Femur (tissue), 1 donor: Measurements from ENCODE around the gene DPP8.
"Not testable (repeated sequence)": the region's sequence is repeated elsewhere in the genome, so short reads cannot be mapped to it uniquely, and the experiment has no call there.

Experiments used
- DNase-seq: peaks from one replicate; pipeline ENCODE4 v3.0.0-alpha.2; 2017

DPP8 gene

DNA sequence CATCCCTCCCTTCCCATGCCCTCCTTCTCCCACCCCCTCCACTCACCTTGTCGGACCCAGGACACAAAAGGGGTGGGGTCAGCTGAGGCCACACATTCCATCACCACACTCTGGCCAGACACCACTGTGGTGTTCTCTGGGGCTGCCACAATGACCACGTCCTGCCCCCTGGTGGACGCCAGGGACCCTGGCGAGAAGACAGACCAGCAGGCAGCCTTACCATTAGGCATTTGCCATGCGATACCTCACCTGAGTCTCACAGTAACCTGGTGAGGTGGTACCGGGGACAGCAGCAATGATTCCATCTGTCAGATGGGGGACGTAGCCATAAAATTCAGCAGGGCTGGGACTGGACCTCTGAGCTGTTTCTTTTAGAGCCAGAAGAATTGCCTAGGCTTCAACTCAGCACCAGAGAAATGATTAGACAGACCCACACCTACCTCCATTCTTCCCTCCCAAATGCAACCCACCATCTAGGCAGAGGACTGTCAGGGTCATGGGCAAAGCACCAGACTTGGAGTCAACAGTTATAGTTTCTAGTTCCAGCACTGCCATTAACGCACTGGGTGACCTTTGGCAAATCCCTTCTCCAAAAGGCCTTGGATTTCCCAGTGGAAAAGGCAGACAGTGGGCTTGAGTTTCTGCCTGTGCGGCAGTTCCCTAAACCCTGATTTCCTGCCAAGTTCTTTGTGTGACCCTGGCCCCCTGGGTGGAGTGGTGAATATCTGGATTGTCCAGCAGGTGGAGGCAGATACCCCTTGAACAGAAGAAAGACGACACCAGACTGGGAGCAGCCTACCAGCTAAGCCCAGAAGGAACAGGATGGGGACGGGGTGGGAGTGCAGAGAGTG, 116.5 kb downstream of the DPP8 start:
- DNase-seq: peak; percentile 86

DNA sequence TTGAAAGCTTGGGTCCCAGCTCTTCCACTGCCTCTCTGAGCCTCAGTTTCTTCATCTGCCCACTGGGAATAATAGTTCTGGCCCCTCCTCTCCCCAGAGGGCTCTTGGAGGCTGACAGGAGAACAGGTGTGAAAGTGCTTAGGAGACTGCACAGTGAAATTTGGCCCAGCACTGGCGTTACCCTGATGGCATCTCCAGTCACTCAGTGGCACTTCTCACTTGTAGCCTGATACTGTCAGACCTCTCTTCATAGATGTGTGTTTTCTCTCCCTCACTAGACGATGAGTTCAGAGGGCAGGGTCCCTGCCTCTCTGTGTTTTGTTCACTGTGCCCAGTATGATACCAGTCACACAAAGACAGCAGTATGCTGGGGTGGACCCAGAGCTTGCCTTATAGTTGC, 117.5 kb downstream of the DPP8 start:
- no peak for DNase-seq

DNA sequence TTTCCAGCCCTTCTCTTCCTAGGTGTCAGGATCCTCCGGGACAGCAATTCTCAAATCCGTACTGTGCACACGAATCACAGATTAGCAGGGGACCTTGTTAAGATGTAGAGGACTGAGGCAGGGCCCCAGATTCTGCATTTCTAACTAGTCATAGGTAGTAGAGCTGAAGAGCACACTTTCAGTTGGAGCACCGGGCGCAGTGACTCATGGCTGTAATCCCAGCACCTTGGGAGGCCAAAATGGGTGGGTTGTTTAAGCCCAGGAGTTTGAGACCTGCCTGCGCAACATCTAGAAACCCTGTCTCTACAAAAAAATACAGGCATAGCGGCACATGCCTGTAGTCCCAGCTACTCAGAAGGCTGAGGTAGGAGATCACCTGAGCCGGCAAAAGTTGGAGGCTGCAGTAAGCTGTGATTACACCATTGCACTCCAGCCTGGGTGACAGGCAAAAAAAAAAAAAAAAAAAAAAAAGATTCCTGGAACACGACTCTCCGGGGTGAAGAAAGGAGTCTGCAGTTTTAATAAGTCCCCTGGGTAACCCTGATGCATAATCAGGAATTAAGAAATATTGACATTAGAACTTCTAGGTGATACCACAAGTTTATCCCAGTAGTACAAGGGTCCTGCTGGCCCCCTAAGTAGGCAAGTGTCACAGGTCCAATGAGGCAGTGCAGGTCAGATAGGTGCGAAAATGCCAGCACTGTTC, 118.3 kb downstream of the DPP8 start:
- DNase-seq: no peak

DNA sequence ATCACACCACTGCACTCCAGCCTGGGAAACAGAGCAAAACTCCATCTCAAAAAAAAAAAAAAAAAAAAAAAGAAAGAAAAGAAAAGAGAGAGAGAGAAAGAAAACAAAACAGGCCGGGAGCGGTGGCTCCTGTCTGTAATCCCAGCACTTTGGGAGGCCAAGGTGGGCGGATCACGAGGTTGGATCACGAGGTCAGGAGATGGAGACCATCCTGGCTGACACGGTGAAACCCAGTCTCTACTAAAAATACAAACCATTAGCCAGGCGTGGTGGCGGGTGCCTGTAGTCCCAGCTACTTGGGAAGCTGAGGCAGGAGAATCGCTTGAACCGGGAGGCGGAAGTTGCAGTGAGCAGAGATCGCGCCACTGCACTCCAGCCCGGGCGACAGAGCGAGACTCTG, 119.0 kb downstream of the DPP8 start:
- DNase-seq: not testable (repeated sequence)

DNA sequence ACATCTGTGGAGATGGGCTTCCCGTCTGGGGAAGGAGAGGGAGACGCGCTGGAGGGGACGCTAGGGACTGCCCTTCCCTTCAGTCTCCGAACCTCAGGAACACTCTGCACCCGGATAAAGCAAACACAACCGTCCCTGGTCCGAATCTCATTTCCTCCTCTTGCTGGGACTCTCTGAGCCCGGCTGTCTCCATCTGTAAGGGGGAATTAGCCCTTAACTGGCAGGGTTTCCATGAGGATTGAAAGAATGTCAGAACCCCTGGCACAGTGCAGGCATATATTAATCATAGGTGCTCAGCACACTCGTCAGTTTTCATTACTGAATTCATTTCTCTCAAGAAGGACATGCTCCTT, 120.5 kb downstream of the DPP8 start:
- DNase-seq: no peak

DNA sequence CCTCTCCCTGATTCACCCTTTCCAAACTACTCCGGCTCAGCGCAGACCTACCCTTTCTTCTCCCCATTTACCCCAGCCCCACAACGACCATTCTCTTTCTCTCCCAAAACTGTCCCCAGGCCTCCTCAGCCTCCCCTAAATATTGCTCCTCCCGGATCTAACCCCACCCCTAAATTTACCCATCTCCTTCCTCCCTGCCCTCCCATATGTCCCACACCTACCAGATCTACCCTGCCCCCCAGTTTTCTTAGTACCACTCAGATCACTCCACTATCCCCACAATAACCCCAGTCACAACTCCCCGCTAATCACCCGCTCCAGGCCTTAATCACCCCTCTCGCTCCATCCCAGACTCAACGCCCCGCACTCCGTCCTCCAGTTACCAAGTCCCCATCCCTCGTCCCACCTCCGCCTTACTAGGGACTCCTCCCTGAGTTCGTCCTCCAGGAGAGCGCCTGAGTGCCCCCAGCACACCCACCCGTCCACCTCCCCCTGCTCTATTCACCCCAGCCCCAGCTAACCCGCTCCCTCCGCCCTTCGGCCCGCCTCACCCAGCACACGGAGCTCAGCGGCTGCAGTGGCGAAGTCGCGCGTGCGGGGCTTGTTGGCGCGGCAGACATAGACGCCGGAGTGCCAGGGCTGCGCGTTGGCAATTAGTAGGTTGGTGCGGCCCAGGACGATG, 121.1 kb downstream of the DPP8 start:
- no peak for DNase-seq

DNA sequence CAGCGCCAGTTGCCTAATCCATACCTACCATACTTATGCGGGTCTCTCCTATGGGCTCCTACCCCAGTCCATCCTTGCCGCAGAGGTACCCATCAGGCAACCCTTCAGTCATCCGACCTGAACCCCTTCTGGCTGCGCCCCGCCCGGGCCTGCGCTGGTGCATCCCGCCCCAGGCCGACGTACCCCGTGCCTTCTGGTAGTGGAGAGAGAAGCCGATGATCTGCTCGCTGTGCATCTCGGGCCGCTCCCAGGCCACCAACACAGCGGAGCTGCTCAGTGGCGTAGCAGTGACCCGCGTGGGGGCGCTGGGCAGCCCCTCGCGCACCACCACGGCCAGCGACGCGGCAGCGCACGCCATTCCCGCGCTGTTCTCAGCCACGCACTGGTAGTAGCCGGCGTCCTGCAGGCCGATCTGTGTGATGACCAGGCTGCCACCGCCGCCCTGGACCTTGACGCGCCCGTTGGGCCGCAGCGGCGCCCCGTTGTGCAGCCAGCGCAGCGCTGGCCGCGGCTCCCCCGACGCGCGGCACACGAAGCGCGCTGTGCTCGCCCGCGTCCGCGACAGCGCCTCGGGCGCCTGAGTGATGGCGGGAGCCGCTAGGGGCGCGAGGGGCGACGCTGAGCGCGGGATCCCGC, 121.8 kb downstream of the DPP8 start:
- no peak for DNase-seq

DNA sequence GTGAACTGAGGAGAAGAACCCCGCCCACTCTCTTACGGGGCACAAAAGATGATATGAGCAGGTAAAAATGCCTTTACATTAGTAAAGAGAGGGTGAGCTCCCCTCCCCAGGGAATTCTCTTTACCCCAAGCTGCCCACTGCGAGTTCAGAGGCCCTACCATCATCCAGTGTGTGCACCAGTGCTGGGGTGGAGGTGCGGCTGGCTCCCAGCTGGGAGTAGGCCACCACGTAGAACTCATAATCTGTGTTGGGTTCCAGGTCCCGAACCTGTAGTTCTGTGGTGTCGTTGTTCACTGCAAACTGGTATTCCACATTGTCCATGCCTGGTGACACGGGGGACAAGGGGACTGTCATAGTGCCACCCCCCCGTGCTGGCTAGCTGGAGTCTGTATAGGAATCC, 122.6 kb downstream of the DPP8 start:
- DNase-seq: no peak

DNA sequence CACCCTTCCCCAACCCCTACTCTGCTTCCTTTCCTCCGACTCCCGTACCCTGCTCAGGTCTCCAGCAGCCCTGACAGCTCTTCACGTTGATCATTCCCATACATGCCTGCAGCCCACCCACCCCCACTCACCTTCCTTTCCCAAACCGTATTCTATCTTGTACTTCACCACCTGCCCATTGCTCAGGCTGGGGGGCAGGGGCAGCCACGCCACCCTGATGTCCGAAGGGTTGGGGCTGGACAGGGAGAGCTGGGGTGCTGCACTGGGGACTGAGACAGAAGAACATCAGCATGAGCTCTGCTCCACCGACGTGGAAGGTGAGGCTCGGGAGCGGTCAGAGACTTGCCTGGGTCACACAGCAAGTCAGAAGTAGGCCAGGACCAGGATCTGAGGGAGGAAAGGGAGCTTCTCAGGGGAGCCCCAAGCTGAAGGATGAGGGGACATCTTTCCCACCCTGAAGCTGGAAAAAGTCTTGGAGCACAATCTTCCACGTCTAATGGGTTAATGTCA, 123.2 kb downstream of the DPP8 start:
- DNase-seq: no peak

DNA sequence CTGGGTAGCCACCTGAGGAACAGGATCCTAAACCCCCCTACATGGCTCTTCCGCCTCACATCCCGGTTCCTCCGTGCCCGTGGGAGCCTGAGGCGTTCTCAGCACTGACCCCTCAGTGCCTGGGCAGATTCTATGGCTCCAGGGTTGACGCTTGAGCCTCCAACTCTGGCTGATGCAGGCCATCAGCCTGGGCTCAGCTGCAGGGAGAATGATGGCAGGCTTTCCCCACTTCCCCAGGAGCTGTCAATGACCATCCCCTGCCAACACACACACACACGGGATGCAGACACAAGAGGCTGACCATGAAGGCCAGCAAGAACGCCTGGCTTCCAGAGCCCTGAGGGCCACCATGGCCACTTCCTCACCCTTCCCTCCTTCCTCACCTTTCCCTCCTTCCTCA, 123.9 kb downstream of the DPP8 start:
- DNase-seq: no peak

DNA sequence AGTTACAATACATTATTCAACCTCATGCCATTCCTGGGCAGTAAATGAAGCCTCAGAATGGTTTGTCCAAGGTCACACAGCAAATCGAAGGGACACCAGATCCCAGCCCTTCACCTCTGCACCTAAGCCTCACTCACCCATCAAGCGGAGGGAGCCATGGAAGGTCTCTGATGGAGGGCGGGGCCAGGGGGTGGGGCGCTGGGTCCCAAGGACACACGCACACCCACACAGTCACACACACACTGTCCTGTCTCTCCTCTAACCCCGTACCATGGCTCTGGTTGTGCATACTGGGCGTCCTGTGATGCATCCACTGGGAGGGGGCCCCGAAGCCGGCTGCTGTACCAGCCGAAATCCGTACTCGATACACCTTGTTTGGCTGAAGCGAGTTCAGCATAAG, 124.4 kb downstream of the DPP8 start:
- no peak for DNase-seq
